DMS79 treated with DMSO at 0.1 percent for 48 hours (cell line): ENCODE results near the gene KRTAP5-11.
"Not testable (repeated sequence)": the region's sequence is repeated elsewhere in the genome, so short reads cannot be mapped to it uniquely, and the experiment has no call there.

ENCODE experiments used
- DNase-seq: peaks from one replicate; lab custom pipeline; 2025; lab: John Stamatoyannopoulos, UW

Gene KRTAP5-11

DNA sequence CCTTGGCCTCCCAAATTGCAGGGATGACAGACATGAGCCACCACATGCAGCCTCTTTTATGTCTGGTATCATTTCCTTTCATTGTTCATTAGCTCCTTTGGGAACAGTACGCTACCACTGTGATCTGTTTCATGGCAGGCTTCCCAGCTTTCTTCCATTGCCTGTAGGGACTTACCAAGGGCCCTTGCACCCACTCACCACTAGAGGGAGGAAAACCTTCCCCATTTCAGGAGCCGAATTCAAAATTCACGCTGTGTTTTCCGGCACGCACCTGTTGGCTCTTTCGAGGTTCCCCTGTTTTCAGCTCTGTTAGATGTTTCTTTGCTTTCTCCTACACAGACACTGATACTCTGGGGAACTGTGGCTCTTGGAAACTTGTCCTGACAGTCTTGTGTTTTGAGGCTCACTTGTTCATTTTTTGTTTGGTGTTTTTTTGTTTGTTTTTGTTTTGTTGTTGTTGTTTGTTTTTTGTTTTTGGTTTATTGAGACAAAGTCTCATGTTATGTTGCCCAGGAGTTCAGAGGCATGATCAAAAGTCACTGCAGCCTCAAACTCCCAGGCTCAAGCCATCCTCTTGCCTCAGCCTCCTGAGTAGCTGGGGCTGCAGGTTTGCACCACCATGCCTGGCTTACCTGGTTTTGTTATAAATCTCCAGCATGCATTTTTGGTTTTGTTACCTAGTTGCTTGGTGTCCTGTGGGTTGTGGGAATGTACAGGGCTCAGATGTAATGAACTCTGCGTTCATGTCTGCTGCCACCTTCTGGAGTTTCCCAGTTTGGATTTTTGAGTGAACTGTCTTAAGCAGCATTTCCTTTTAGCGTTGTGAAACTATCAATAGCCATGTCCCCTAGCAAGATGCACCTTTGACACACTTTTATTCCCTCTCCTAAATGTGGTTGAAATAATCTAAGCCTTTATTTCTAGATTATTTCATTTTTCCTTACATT is 2.3 kb downstream of the KRTAP5-11 start:
- peak; percentile 65 for DNase-seq

DNA sequence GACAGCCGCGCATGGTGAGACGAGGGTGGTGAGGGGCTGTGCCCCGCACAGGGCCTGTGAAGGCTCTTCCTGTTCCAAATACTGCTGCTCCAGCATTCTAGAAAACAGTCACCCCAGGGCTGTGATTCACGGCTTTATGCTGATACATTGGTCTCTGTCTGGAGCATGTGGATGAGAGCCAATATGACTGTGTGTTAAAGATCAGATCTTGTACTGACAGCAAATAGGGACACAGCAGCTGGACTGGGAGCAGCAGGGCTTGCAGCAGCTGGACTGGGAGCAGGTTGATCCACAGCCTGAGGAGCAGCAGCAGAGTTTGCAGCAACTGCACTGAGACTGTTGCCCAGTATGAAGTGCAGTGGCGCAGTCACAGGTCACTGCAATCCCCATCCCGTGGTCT is 3.2 kb downstream of the KRTAP5-11 start:
- DNase-seq = not testable (repeated sequence)

DNA sequence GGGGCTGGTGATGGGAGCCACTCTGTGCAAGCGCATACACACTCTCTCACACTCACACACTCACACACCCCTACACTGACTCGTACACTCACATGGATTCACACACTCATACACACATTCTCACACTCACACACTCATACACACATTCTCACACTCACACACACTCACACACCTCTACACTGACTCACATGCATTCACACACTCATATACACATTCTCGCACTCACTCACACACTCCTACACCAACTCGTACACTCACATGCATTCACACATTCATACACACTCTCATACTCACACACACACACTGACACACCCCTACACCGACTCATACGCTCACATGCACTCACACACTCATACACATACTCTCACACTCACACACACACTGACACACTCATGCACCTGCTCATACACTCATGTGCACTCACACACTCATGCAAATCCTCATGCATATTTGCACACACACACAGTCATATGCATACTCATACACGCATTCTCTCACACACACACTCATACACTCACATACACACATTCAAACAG is 5.1 kb downstream of the KRTAP5-11 start:
- DNase-seq = no peak

DNA sequence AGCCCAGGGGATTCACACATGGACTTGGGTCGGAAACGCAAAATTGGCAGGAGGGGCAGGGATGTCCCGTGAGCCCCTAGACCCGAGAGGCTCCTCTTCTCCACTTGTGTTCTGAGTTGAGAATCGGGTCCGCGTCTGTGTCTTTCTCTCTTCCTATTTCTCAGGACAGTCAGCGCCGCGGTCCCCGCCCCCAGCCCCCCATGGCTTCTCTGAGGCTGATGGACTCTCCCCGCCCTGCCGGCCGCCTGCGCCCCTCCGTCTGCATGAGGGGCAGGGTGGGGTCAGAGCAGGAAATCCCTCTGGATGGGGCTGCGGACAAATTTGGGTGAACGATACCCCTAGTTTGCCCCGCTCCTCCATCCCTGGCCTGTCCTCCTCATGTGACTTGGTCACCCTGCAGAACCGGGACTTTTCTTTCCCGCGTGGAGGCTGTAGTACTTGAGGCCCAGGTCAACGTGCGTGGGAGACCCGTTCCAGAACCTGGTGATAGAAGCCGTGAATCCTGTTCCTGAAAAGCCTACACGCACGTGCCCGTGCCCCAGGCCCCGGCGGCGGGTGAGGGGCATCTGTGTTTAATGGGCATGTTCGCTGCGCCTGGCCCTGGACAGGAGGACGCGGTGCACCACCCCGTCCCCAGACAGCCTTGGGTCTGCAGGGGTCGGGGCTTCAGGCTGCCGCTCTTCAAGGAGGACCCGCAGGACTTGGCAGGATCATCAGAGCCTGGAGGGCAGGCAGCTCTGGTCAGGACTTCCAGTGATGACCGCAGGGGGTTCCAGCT is 5.8 kb downstream of the KRTAP5-11 start:
- DNase-seq = not testable (repeated sequence)

DNA sequence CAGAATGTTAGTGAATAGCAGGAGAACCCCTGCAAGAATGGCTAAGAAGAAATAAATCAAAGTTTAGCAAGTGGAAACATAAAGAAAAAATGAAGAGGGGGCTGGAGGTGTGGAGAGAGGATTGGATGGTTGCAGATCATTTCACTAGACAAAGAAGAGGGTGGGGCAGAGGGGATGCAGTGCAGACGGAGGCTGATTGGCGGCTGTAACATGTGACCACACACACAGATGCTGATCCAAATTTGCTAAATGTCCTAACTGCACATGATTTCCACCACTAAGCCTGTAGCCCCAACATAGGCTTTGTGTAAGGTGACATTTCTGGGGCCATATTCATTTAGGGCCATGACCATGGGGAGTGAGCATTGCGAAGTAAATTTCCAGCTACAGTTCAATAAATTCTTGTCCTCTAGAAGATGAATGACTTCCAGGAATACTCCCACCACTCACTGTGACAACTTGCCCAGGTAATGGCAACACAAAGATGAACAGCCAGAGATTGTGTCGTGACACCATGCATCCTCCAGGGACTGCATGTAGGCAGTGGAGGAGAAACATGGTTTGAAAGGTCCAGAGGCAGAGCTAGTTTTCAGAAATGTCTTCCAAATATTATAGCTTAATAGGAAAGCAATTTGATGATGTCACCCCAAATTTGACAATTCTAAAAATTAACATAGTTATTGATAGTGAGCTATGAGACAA is 6.8 kb downstream of the KRTAP5-11 start:
- no peak for DNase-seq

DNA sequence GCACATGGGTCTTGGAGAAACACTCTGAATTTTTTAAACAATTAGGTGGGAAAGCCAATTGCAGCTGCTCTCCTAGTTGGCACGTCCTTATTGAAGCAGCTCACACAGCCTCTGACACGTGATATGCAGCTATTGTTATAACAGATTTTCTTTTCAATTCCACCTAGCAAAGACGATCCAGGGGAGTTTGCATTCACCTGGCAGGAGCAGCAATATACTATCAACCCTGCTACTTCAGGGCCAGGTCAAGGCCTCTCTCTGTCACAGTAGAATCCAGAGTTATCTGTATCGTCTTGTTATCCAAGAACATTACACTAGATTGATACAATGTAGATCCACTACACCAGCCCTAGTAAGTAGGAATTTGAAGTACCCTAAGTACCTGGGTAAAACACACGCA is 8.3 kb downstream of the KRTAP5-11 start:
- no peak for DNase-seq

DNA sequence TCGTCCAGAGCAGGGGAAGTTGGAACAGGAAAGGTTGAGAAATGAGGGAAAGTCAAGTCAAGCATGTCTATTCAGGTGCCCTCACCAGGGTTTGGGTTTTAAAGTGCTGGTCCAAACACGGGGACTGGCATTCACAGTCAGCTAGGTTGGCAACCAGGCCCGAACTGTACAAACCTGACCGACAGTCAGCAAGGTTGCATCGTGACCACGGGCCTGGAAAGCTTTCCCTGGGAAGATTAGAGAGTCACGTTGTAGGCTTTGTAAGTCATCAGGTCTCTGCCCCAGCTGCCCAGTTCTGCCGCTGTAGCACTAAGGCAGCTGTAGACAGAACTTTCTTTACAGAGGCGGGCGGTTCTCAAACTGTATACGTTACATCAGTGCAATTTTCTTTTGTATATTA is 9.9 kb downstream of the KRTAP5-11 start:
- DNase-seq = no peak

DNA sequence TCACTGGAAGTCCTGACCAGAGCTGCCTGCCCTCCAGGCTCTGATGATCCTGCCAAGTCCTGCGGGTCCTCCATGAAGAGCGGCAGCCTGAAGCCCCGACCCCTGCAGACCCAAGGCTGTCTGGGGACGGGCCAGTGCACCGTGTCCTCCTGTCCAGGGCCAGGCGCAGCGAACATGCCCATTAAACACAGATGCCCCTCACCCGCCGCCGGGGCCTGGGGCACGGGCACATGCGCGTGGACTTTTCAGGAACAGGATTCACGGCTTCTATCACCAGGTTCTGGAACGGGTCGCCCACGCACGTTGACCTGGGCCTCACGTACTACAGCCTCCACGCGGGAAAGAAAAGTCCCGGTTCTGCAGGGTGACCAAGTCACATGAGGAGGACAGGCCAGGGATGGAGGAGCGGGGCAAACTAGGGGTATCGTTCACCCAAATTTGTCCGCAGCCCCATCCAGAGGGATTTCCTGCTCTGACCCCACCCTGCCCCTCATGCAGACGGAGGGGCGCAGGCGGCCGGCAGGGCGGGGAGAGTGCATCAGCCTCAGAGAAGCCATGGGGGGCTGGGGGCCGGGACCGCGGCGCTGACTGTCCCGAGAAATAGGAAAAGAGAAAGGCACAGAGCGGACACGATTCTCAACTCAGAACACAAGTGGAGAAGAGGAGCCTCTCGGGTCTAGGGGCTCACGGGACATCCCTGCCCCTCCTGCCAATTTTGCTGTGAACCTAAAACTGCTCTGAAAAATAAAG is 11.4 kb downstream of the KRTAP5-11 start:
- DNase-seq = not testable (repeated sequence)

DNA sequence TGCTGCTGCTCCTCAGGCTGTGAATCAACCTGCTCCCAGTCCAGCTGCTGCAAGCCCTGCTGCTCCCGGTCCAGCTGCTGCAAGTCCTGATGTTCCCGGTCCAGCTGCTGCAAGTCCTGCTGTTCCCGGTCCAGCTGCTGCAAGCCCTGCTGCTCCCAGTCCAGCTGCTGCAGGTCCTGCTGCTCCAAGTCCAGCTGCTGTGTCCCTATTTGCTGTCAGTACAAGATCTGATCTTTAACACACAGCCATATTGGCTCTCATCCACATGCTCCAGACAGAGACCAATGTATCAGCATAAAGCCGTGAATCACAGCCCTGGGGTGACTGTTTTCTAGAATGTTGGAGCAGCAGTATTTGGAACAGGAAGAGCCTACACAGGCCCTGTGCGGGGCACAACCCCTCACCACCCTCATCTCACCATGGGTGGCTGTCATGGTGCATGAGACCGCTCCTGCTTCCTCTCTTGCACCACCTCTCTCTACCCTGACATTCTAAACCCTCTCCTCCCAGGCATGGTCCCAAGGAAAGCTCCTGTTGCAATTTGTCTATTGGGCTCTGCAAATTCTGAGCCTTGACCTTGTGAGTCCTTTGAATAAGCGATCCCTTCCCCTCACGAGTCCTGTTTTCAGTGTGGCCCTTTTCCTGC is 13.8 kb downstream of the KRTAP5-11 start:
- no peak for DNase-seq

DNA sequence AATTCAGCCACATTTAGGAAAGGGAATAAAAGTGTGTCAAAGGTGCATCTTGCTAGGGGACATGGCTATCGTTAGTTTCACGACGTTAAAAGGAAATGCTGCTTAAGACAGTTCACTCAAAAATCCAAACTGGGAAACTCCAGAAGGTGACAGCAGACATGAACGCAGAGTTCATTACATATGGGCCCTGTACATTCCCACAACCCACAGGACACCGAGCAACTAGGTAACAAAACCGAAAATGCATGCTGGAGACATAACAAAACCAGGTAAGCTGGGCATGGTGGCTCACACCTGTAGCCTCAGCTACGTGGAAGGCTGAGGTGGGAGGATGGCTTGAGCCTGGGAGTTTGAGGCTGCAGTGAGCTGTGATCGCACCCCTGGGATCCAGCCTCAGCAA is 15.0 kb downstream of the KRTAP5-11 start:
- not testable (repeated sequence) for DNase-seq

DNA sequence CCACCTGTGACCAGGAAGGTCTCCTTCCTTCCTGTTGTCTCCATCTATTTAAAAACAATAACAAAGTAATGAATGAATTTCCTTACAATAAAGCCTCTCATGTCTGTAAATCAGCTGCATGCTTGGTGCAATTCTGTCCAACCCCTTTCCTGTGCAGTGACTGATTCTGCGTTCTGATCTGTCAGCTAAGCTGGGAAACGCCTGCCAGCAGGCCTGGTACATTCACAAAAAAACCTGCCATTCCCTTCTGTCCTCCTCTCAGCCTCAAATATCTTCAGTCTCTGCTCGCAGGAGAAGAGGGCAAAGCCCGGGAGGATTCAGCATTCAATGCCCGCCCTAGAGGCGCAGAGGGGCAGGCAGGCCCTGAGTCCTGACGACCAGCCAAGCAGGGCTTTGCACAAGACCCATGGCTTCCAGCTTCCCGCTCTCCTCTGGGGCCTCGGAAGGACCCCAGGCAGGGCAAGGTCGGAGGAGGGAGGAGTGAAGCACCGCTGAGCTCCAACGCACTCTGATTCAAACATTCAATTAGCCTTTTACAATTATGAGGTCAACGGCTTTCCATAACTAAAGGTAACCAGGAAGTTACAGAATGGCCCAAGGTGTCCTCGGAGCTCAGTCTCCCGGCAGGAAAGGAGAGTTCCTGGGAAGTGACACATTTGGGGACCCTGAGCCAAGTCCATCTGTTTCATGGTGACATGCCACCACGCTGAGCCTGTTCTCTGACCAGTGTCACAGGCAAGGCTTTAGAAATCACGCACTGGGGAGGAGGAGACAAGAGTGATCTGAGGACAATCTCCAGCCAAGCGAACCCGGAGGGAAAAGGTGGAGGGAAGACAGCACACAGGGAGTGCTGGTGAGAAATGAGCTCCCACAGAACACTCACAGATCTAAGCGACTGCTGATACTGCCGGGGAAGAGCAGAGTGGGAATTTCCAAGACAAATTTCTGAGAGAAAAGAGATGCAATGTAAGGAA is 15.8 kb downstream of the KRTAP5-11 start:
- not testable (repeated sequence) for DNase-seq

DNA sequence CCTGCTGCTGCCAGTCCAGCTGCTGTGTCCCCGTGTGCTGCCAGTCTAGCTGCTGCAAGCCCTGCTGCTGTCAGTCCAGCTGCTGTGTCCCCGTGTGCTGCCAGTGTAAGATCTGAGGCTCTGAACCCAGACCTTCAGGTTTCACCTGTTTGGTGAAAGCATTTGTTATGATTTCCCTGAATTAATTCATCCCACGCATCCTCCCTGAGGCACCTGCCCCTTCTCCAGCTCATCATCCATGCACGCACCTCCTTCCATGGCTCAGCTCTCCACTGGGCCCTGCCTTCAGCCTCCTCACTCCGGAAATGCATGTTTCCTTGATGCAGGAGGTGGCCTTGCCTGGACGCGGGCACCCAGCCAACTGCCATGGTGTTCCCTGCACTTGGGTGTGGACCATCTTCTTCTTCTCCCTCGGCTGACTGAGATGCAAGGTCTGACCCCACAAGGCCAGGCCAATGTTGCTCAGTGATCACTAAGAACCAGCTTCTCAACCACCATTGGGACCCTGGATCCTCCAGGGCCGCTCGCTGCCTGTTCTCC is 16.5 kb downstream of the KRTAP5-11 start:
- no peak for DNase-seq

DNA sequence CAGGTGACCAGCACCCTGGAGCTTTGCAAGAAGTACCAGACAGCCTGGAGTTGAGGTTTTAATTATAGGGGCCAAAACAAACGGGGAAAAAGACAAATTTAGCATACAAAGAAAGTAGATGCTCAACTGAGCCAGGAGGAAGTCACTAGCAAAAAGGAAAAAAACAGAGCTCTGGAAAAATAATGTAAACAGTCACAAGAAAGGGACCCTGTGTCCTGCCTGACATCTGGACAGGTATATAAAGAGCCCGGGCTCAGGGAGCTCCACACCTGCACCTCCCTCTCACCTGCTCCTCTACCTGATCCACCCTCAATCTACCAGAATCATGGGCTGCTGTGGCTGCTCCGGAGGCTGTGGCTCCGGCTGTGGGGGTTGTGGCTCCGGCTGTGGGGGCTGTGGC is 17.4 kb downstream of the KRTAP5-11 start, which contains the start of gene KRTAP5-10:
TSS of gene KRTAP5-10 (plus strand) at position 301 of the 400 bp plus-strand sequence. CDS start at position 326, 25 bp downstream.
- no peak for DNase-seq

DNA sequence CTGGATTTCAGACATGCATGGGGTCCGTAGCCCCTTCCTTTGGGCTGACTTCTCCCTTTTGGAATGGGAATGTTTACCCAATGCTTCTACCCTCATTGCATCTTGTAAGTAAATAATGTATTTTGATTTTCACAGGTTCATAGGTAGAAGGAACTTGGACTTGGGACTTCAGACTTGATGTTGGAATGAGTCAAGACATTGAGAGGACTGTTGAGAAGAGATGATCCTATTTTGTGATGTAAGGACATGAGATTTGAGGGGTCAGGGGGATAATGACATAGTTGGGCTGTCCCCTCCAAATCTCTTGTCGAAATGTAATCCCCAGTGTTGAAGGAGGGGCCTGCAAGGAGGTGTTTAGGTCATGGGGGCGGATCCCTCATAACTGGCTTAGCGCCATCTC is 18.2 kb downstream of the KRTAP5-11 start:
- no peak for DNase-seq

DNA sequence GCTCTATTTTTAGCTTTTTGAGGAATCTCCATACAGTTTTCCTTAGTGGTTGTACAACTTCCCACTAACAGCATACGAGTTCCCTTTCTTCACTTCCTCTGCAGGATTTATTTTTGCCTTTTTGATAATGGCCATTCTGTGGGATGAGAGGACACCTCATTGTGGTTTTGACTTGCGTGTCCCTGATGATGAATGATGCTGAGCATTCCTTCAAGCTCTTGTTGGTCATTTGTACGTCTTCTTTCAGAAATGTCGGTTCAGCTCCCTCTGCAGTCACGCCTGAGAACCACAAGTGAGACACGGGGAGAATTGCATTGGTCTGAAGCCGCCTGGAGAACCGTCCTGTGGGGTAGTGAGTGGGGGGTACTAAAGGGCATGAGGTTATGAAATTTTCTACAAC is 19.3 kb downstream of the KRTAP5-11 start:
- no peak for DNase-seq

DNA sequence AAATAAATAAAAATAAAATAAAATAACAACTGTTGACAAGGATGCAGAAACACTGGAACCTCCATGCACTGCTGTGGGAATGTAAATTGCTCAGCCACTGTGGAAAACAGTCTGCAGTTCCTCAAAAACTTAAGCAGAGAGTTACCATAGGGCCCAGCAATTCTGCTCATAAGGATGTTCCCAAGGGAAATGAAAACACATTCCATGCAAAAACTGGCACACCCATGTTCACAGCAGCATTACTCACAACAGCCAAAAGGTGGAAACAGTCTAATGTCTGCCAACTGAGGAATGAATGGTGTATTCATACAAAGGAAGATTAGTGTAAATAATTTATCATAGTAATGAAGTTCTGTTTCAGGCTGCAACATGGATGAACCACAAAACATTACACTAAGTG is 20.6 kb downstream of the KRTAP5-11 start:
- no peak for DNase-seq

DNA sequence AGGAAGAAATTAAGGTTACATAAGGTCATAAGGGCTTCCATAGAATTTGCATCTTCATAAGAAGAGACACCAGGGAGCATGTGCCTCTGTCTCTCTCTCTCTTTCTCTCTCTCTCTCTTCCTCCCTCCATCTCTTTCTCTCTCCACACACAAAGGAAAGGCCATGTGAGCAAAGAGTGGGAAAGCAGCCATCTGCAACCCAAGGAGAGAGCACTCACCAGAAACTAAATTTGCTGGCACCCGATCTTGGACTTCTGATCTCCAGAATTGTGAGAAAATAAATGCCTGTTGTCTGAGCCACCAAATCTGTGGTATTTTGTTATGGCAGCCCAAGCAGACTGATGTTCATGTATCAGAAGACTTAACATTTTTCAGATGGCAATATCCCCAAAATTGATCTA is 23.7 kb downstream of the KRTAP5-11 start:
- DNase-seq = no peak

DNA sequence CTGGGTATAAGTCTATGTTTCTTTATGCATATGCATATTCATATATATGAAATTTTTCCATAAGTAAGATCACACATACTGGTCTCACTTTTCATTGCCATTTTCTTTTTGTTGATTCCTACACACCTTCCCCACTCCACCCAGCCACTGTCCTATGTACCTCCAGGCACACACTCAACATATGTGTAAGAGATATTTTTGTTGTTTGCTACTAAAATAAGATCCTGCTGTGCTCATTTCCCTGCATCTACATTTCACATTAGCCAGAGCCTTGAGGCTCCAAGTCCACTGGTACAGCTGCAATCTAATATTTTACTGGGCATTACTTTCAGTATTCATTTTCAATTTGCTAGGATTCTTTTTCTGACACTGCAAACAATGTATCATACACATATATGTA is 25.4 kb downstream of the KRTAP5-11 start:
- DNase-seq = no peak

DNA sequence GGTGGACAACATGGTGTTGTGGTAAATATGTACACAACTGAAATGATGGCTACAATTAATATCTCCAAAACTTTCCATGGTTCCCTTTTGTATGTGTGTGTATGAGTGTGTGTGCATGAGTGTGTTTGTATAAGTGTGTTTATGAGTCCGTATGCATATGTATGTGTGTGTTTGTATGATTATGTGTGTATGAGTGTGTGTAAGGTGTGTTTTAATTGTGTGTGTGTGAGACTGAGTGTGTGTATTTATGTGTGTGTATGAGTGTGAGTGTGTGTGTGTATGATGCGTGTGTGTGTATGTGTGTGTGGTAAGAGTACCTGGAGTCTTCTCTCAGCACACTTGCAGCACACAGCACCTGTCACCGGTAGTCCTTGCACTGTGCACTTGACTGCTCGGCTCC is 26.7 kb downstream of the KRTAP5-11 start:
- no peak for DNase-seq
